IPS-18c (cell line): Measurements from ENCODE around the gene NEK7.
"Not testable (repeated sequence)": the region's sequence is repeated elsewhere in the genome, so short reads cannot be mapped to it uniquely, and the experiment has no call there.

Experiments used
- H3K4me3 ChIP-seq: 2 replicates; pipeline ENCODE4 v1.7.0; 2013; ENCODE audit warnings: low read depth, mild to moderate bottlenecking, low read length, moderate library complexity; ENCODE audit not compliant: insufficient read depth
- H3K9me3 ChIP-seq: one replicate; pipeline ENCODE4 v1.6.1; 2013; ENCODE audit warnings: mild to moderate bottlenecking, low read length, moderate library complexity; ENCODE audit not compliant: control insufficient read depth, insufficient read depth

Gene NEK7

DNA sequence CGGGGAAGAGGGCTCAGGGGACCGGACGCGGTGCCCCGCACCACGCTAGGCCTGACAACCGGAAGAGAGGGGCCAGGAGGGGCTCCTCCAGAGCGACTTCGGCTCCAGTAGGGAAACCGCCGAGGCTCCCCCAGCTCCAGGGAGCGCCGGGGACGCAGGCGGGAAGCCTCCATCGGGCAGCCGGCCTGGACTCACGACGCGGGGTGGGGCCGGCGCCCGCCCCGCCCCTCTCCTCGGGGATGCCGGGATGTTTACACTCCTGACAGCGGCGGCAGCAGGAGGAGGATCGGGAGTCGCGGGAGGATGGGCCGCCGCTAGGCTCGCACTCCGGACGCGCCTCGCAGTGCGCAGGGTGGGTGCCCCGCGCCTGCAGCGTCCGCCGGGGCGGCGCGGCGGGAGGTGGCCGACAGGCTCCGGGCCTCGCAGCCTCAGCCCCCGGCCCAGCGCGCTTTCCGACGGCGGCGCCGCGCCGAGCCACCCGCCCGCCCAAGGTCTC, at the start of gene NEK7:
NEK7 (plus strand) TSS at position 254 of the 496 bp plus-strand sequence. CDS start 75,583 bp downstream, outside the sequence.
- Histone ChIP-seq H3K9me3 (no peaks in the 10 kb centered on the region), H3K4me3 (peak within 1 kb of the TSS; percentile 92)

- Histone ChIP-seq H3K4me3 (no peak overlapping the region), H3K9me3 (no peaks in the 10 kb centered on the region)
Observed at GRCh38 chr1:198107091-198107501, 49.7 kb upstream of the NEK7 start.

DNA sequence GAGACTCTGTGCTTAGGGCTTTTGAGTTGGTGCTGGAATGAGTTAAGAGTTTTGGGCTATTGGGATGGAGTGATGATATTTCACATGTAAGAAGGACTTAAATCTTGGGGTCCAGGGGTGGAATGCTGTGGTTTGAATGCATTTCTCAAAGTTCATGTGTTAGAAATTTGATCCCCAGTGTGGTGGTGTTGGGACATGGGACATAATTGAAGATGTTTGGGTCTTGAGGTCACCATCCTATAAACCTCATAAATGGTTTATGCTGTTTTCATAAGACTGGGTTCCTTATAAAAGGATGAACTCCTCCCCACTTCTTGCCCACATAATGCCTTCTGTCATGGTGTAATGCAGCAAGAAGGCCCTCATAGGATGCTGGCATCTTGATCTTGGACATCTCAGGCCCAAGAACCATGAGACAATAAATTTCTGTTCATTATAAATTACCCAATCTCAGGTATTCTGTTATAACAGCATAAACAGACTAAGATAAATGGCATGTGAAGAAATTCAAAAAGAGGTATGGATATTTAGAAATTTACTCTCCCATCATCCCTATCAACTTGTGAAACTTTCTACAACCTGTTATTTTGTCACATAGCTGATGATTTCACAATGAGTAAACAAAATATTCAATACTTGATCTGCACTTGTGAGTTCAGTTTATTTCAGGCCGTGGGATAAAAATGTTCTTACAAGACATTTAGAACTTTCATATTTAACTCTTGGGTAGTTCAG, 48.0 kb upstream of the NEK7 start:
- Histone ChIP-seq H3K9me3 (no peaks in the 10 kb centered on the region), H3K4me3 (no peak overlapping the region)

DNA sequence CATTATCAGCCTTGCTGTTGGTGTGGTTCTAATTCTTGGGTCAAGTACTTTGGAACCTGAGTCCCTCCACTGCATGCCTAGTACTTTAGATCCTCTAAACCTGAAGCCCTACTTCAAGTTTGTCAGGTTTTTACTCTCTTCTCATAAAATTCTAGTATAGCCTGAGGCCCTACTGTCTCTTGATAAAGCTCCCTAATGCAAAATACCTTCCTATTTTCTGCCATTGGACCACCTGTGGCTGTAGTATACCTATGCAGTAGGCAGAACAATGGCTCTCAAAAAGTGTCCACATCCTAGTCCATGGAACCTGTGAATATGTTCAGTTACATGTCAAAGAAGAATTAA, 47.5 kb upstream of the NEK7 start:
- no peak overlapping the region for H3K4me3 ChIP-seq

GRCh38 chr1:198113342-198113750, 43.5 kb upstream of the NEK7 start:
- H3K4me3 ChIP-seq = no peak overlapping the region
- H3K9me3 ChIP-seq = no peaks in the 10 kb centered on the region

More for the DNA sequence above, 47.5 kb upstream of the NEK7 start:
- no peaks in the 10 kb centered on the region for H3K9me3 ChIP-seq

- Histone ChIP-seq H3K9me3 (no peaks in the 10 kb centered on the region), H3K4me3 (no peak overlapping the region)
Observed at GRCh38 chr1:198116069-198116468, 40.7 kb upstream of the NEK7 start.

- Histone ChIP-seq H3K9me3 (no peaks in the 10 kb centered on the region), H3K4me3 (no peak overlapping the region)
Observed at GRCh38 chr1:198116469-198116868, 40.3 kb upstream of the NEK7 start.

DNA sequence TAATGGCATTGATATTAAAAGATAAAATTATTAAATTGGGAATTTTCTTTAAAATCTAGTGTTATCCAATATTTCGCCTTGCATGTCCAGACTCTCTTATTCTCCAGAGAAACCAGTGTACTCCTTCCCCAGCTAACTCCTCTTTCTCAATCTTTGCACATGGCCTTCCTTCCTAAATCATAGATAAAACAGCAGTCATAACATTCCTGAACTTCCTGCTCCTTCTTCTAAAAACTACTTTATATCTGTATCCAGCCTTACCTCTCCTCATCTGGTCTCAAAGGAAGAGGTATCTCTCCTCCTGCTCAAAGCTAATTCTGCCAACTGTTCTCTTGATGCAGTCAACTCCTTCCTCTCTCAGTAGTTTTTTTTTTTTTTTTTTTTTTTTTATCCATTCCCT, 39.5 kb upstream of the NEK7 start:
- Histone ChIP-seq H3K4me3 (no peak overlapping the region), H3K9me3 (no peaks in the 10 kb centered on the region)

DNA sequence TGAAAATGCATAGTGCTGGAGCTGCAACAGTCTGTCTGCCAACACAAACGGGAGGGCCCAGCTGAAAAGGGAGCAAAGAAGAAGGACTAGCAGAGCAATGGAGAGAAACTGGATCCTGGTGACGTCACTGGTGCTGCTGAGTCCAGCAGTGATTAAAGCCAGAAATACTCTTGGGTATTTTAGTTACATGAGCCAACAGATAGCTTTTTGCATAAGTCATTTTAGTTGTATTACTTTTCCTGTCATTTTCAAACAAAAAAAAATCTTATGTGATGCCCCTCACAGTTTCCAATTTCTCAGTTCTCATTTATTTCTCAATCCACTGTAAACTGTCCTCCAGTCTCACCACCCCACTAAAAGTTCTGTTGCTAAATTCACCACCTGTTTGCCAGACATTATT, 38.7 kb upstream of the NEK7 start:
- Histone ChIP-seq H3K9me3 (no peaks in the 10 kb centered on the region), H3K4me3 (no peak overlapping the region)

- no peaks in the 10 kb centered on the region for H3K9me3 ChIP-seq
- no peak overlapping the region for H3K4me3 ChIP-seq
Observed at GRCh38 chr1:198119906-198120305, 36.9 kb upstream of the NEK7 start.

GRCh38 chr1:198121056-198121826, 35.6 kb upstream of the NEK7 start:
- Histone ChIP-seq H3K4me3 (no peak overlapping the region), H3K9me3 (no peaks in the 10 kb centered on the region)

- Histone ChIP-seq H3K9me3 (no peaks in the 10 kb centered on the region), H3K4me3 (no peak overlapping the region)
Observed at GRCh38 chr1:198122693-198123092, 34.1 kb upstream of the NEK7 start.

- Histone ChIP-seq H3K4me3 (no peak overlapping the region), H3K9me3 (no peaks in the 10 kb centered on the region)
Observed at GRCh38 chr1:198123133-198123532, 33.7 kb upstream of the NEK7 start.

DNA sequence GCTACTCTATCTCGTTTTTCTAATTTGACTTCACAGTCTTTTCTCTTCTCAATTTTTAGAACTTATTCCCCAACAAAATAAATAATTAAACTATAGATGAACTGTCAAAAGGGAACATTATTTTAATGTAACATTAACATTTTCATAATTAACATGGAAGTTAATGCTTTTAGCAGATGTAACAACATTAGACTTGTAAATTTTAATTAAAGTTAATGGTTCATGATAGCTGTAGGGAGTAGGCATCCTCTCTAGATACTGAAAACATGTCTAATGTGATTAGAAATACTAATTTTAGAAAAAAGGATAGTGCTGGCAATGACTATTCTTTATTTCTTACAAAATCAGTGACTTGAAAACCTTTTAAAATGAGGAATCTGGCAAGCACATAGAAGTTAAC, 32.1 kb upstream of the NEK7 start:
- Histone ChIP-seq H3K4me3 (no peak overlapping the region), H3K9me3 (no peaks in the 10 kb centered on the region)

DNA sequence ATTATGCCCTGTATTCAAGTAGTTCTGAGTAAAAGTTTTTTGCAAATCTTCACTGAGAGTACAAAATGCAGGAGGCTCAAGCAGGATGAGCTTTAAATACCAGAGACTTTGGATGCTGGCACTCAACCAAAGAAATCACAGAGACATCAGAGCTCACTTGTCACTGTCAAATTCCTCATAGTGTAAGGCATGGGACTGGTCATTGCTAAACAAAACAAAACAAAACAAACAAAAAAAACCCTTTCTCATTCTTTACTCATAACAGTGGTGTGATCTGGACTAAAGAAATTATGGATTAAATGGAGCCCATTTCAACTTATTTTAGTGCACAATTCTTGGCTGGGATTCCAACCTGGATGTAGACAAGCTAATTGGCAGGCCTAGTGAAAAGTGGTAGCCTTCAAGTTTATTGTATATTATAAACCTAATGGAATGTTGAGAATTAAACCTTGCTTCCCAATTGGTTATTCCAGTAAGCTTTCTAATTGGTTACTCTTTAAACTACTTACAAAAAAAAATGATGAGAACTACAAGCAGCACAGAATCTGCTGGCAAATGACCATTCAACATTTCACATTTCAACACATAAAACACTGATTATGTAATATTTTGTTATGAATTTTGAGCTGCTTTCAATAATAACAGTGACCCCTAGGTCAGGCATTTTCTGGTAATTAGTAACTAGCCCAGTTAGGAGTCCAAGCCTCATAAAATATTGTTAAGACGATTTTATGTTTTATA, 30.6 kb upstream of the NEK7 start:
- H3K4me3 ChIP-seq = no peak overlapping the region
- no peaks in the 10 kb centered on the region for H3K9me3 ChIP-seq

DNA sequence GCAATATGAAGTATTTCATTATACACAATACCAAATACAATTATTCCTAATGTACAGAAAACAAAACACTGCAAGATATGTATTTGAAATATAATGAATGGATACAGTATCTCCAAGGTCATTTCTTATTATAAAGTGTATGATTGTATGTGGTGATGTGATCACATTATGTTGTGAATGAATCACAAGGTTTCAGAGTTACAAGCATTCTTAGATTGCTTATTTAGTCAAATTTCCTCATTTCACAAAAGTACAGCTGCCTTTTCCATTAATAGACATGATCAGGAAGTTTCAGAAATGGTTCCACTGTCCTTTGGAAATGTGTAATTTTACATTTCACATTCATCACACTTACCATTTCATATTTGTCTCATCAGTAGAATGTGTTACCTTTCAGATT, 28.3 kb upstream of the NEK7 start:
- H3K9me3 ChIP-seq = no peaks in the 10 kb centered on the region
- no peak overlapping the region for H3K4me3 ChIP-seq

- H3K4me3 ChIP-seq, H3K9me3 ChIP-seq: not testable (repeated sequence)
Observed at GRCh38 chr1:198130053-198130452, 26.7 kb upstream of the NEK7 start.
